ENCODE measurements around the gene ERN2. TPM values are rescaled to one million over a fixed set of nuclear protein-coding genes. Genes with fewer than 3 reads are reported as not detected.
"Not testable (repeated sequence)": the region's sequence is repeated elsewhere in the genome, so short reads cannot be mapped to it uniquely, and the experiment has no call there.

Gene ERN2
- total RNA-seq, 6 experiments from 2014 or later, result not detected

DNA sequence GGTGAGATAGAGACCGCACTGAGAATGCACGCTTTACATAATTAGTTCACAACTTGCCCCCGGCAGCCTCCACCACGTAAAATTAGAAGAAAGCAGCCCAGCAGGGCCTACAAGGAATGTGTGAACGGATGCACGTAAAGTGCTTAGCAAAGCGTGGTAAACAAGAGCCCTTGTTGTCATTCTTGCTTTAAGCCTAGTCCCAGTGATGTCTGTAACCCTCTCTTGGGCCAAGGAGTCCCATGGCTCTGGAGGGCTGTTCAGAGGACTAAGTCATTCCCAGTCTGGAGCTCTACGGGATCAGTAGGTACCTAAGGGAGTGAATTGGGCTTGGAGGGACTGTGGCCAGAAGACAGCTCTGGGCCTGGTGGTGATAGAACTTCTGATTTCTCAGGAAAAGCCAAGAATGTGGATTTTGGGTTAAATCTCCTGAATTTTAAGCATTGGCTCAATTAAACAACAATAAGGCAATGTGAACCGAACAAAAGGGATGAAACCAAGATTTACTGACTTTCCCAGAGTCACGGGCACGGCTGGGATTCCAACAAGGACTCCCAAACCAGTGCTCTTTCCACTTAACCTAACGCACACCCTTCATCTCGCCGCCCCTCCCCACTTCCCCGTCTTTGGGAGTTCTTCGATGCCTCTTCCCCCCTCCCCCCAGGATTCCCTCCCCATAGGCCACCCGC lies 41.0 kb upstream of the ERN2 start:
- Mint-ChIP-seq H3K9me3 (no peaks in the 10 kb centered on the region), H3K4me3 (no peak overlapping the region)

GRCh38 chr16:23751053-23751452 lies 38.0 kb upstream of the ERN2 start:
- H3K27ac Mint-ChIP-seq; H3K27me3 Mint-ChIP-seq (ENCODE audit: insufficient read depth); H3K4me3 Mint-ChIP-seq; H3K9me3 Mint-ChIP-seq; DNase-seq; H3K4me1 Mint-ChIP-seq (ENCODE audit: low read depth); H3K36me3 Mint-ChIP-seq (ENCODE audit: low read depth): not testable (repeated sequence)

More for the DNA sequence above, 41.0 kb upstream of the ERN2 start:
- no peaks in the 10 kb centered on the region for H3K36me3 Mint-ChIP-seq (ENCODE audit: low read depth)
- H3K27ac Mint-ChIP-seq, result no peak overlapping the region
- H3K27me3 Mint-ChIP-seq (ENCODE audit: insufficient read depth), result peaks cover 2% of the 10 kb centered on the region; the same call in 1 of the 2 replicates
- DNase-seq, result no peak
- H3K4me1 Mint-ChIP-seq (ENCODE audit: low read depth), result no peaks in the 10 kb centered on the region
- no peak for TF ChIP-seq CTCF (IDR thresholded peaks at IDR 0.05)

DNA sequence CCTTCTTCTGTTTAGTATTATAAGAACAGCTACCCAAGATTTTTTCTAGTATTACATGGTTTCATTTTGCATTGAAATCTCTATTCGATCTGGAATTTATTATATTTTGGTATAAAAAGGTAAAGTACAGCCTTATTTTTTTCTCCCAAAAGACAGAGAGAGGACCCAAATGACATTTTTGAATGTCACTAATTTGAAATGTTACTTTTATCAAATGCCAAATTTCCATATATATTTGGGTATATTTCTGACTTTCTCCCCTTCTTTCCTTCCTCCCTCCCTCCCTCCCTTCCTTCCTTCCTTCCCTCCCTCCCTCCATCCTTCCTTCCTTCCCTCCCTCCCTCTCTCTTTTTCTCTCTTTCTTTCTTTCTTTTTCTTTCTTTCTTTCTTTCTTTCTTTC lies 35.6 kb upstream of the ERN2 start:
- Mint-ChIP-seq H3K4me3 (no peak overlapping the region), H3K36me3 (ENCODE audit: low read depth) (no peaks in the 10 kb centered on the region), H3K4me1 (ENCODE audit: low read depth) (no peaks in the 10 kb centered on the region), H3K27me3 (ENCODE audit: insufficient read depth) (peaks cover 9% of the 10 kb centered on the region), H3K9me3 (no peaks in the 10 kb centered on the region), H3K27ac (no peak overlapping the region)
- no peak for DNase-seq
- no peak for TF ChIP-seq CTCF (IDR thresholded peaks at IDR 0.05)

- H3K27ac Mint-ChIP-seq, result no peak overlapping the region
- no peaks in the 10 kb centered on the region for H3K4me1 Mint-ChIP-seq (ENCODE audit: low read depth)
- no peak overlapping the region for H3K4me3 Mint-ChIP-seq
- DNase-seq, result no peak
- TF ChIP-seq CTCF (IDR thresholded peaks at IDR 0.05), result no peak
- H3K9me3 Mint-ChIP-seq, result no peaks in the 10 kb centered on the region
- H3K36me3 Mint-ChIP-seq (ENCODE audit: low read depth), result no peaks in the 10 kb centered on the region
- peaks cover 10% of the 10 kb centered on the region for H3K27me3 Mint-ChIP-seq (ENCODE audit: insufficient read depth)
These were observed 32.2 kb upstream of the ERN2 start for GRCh38 chr16:23745263-23745662.

DNA sequence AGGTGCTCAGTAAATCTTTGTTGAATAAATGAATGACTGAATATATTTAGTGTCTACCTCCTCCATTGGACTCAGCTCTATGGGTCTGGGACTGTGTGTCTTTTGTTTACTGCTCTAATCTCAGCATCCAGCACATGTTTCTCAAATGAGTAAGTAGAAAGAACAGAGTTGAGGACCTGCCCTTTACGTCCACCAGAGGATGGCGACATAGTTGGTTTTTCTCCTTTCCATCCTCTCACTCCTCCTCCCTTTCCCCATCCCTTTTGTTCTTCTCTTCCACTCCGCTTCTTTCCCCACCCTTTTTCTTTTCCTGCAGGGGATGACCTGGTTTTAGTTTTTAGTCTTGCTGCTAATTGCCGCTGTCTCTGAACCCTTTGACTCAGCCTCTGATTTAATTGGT lies 29.7 kb upstream of the ERN2 start:
- no peak for DNase-seq
- 0 out of 2 replicates have a peak, but pooled peaks have one; percentile 10 for TF ChIP-seq CTCF (IDR thresholded peaks at IDR 0.05)
- H3K27ac Mint-ChIP-seq, result no peak overlapping the region
- H3K9me3 Mint-ChIP-seq, result no peaks in the 10 kb centered on the region
- no peaks in the 10 kb centered on the region for H3K36me3 Mint-ChIP-seq (ENCODE audit: low read depth)
- no peak overlapping the region for H3K4me3 Mint-ChIP-seq
- no peaks in the 10 kb centered on the region for H3K4me1 Mint-ChIP-seq (ENCODE audit: low read depth)
- peaks cover 10% of the 10 kb centered on the region for H3K27me3 Mint-ChIP-seq (ENCODE audit: insufficient read depth)

DNA sequence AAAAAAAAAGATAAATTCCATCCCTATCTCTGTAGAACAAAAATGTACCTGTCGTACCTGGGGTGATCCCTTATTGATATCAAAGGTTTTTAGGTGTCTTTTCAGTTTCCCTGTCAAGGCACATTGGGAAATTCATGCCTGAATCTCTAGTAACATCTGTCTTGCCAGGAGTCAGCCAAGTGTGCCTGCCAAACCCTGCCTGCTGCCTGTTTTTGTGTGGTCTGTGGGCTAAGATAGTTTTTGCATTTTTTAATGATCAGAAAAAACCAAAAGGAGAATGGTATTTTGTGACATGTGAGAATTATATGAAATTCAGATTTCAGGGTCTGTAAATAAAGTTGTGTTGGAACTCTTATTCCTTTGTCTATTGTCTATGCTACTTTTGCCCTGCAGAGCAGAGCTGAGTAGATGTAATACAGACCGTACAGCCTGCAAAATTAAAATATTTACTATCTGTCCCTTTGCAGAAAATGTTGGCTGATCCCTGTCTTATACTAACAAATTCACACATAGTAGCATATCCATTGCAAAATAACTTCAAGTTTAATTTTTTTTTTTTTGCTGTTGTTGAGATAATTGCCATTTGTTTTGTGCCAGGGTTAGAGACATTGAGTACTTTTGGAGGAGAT lies 28.8 kb upstream of the ERN2 start:
- Mint-ChIP-seq H3K36me3 (ENCODE audit: low read depth) (no peaks in the 10 kb centered on the region), H3K9me3 (no peaks in the 10 kb centered on the region), H3K4me3 (no peak overlapping the region), H3K27me3 (ENCODE audit: insufficient read depth) (peaks cover 14% of the 10 kb centered on the region), H3K27ac (no peak overlapping the region), H3K4me1 (ENCODE audit: low read depth) (no peaks in the 10 kb centered on the region)
- DNase-seq, result no peak
- no peak for TF ChIP-seq CTCF (IDR thresholded peaks at IDR 0.05)

Measured in HFFc6 (cell line).